Tibial artery (tissue), 4 donors: ENCODE data around the gene MPHOSPH6.
"Not testable (repeated sequence)": the region's sequence is repeated elsewhere in the genome, so short reads cannot be mapped to it uniquely, and the experiment has no call there.

Experiments
- DNase-seq, 2 donors: peaks; one replicate each; pipeline ENCODE4 v3.0.0-alpha.2; 2019
- H3K27ac ChIP-seq, 2 donors: fragments of 200-600 bp; sonication (generic) in 1 of 2; 1 replicate in 1 of 2; 2 replicates in 1 of 2; pipeline ENCODE4 v1.5.1; 2018 to 2019; ENCODE audit warnings: mild to moderate bottlenecking in 1 of 2
- H3K27me3 ChIP-seq, 2 donors: fragments of 200-600 bp; sonication (generic) in 1 of 2; one replicate each; pipeline versions ENCODE4 v1.5.1 to v1.6.0; 2016 to 2019
- H3K36me3 ChIP-seq, 3 donors: fragments of 200-600 bp; sonication (generic) in 2 of 3; one replicate each; pipeline ENCODE4 v1.5.1; 2016 to 2019; ENCODE audit warnings: mild to moderate bottlenecking in 2 of 3
- H3K4me1 ChIP-seq, 4 donors: fragments of 200-600 bp; sonication (generic) in 2 of 4; 1 replicate in 3 of 4; 2 replicates in 1 of 4; pipeline ENCODE4 v1.5.1; 2016 to 2019
- H3K4me3 ChIP-seq, 2 donors: fragments of 200-600 bp; sonication (generic) in 1 of 2; 1 replicate in 1 of 2; 2 replicates in 1 of 2; pipeline ENCODE4 v1.5.1; 2018 to 2019; ENCODE audit warnings: mild to moderate bottlenecking in 2 of 2
- H3K9me3 ChIP-seq, 3 donors: fragments of 200-600 bp; sonication (generic) in 1 of 3; one replicate each; pipeline ENCODE4 v1.5.1; 2016 to 2019
- intact Hi-C: fragments of 100-400 bp; cut with DNase I; formaldehyde crosslinking; loops from one replicate; pipeline ENCODE4 v1.15.0; 2023; ENCODE audit warnings: low total_unique reads
- TF ChIP-seq, protein P1 (sequence below), 2 experiments: fragments of 200-600 bp in 1 of 2; fragments of 450-650 bp in 1 of 2; IDR thresholded peaks; one replicate each; pipeline ENCODE4 v1.5.1; 2017 to 2019; ENCODE audit warnings: antibody characterized with exemption in 2 of 2, mild to moderate bottlenecking in 1 of 2, moderate library complexity in 1 of 2

MPHOSPH6 gene

DNA sequence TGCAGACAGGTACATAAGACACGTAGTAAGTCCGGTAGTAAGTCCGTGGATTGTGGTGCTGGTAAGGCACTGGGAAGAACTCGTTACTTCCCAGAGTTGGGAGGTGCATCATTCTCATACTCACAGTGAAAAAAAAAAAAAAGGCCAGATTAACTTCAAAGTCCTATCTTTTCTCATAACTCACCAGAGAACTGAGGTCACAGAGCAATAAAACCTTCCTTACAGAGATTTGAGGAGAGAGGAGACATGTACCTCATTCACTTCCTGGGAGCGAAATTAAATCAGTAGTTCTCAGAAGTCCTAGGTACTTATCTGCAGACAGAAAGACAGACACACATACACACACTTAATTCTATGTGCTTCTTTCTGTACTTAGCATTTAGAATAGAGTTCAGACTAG lies 22.5 kb downstream of the MPHOSPH6 start:
- Histone ChIP-seq H3K27me3 (no peaks in the 10 kb centered on the region), H3K4me1 (no peaks in the 10 kb centered on the region), H3K27ac (no peak overlapping the region), H3K9me3 (no peaks in the 10 kb centered on the region), H3K36me3 (peaks cover 16 to 27% (median 17%) of the 10 kb centered on the region in 3 donors), H3K4me3 (no peak overlapping the region)
- DNase-seq = no peak
- TF ChIP-seq, protein P1, sequence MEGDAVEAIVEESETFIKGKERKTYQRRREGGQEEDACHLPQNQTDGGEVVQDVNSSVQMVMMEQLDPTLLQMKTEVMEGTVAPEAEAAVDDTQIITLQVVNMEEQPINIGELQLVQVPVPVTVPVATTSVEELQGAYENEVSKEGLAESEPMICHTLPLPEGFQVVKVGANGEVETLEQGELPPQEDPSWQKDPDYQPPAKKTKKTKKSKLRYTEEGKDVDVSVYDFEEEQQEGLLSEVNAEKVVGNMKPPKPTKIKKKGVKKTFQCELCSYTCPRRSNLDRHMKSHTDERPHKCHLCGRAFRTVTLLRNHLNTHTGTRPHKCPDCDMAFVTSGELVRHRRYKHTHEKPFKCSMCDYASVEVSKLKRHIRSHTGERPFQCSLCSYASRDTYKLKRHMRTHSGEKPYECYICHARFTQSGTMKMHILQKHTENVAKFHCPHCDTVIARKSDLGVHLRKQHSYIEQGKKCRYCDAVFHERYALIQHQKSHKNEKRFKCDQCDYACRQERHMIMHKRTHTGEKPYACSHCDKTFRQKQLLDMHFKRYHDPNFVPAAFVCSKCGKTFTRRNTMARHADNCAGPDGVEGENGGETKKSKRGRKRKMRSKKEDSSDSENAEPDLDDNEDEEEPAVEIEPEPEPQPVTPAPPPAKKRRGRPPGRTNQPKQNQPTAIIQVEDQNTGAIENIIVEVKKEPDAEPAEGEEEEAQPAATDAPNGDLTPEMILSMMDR (IDR thresholded peaks at IDR 0.05) = no peak
- intact Hi-C loops = no loop called here

DNA sequence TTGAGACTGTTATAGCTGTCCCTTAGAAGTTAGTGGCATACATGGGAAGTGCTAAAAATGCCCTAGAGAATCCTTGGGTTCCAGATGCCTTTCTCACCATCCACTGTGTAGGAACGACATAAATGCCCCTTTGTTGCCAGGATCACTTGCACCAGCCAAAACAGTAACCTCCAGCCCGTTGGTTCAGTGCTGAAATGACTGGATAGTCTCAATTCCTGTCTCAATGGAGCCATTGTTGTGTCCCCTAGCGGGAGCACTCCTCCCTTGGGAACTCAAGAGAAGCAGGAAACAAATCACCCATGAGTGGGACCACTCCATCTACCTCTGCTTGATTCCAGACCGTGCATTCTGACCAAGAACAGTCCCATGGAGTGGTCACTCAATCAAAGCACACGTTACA lies 23.1 kb downstream of the MPHOSPH6 start:
- no peak for DNase-seq
- Histone ChIP-seq H3K27ac (no peak overlapping the region), H3K36me3 (peaks cover 16 to 27% (median 17%) of the 10 kb centered on the region in 3 donors), H3K9me3 (no peaks in the 10 kb centered on the region), H3K4me3 (no peak overlapping the region), H3K27me3 (no peaks in the 10 kb centered on the region), H3K4me1 (no peaks in the 10 kb centered on the region)
- TF ChIP-seq, protein P1 (IDR thresholded peaks at IDR 0.05) = no peak
- intact Hi-C loops = no loop called here

DNA sequence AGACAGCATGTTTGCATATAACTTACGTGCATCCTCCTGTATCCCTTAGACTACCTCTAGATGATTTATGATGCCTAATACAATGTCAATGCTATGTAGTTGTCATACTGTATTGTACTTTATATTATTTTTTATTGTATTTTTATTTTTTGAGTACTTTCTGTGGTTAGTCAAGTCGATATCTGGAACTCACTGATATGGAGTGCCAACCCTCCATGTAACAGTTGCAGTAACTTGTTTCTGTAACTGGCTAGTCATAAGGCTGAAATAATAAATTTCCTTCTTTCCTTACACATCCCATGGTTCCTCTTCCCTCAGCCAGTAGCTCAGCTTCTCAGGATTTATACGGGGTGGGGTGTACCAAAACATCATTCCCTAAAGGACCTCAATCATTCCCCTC lies 23.5 kb downstream of the MPHOSPH6 start:
- Histone ChIP-seq H3K9me3 (no peaks in the 10 kb centered on the region), H3K4me3 (no peak overlapping the region), H3K27me3 (no peaks in the 10 kb centered on the region), H3K27ac (no peak overlapping the region), H3K4me1 (no peaks in the 10 kb centered on the region), H3K36me3 (peaks cover 16 to 27% (median 17%) of the 10 kb centered on the region in 3 donors)
- DNase-seq = no peak
- intact Hi-C loops = no loop called here
- TF ChIP-seq, protein P1 (IDR thresholded peaks at IDR 0.05) = no peak

DNA sequence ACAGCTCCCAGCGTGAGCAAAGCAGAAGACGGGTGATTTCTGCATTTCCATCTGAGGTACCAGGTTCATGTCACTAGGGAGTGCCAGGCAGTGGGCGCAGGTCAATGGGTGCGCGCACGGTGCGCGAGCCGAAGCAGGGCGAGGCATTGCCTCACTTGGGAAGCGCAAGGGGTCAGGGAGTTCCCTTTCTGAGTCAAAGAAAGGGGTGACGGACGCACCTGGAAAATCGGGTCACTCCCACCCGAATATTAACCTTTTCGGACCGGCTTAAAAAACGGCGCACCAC lies 30.8 kb downstream of the MPHOSPH6 start:
- DNase-seq, H3K9me3 ChIP-seq, H3K4me1 ChIP-seq, H3K27me3 ChIP-seq, intact Hi-C loops, H3K27ac ChIP-seq, H3K36me3 ChIP-seq, H3K4me3 ChIP-seq: not testable (repeated sequence)

DNA sequence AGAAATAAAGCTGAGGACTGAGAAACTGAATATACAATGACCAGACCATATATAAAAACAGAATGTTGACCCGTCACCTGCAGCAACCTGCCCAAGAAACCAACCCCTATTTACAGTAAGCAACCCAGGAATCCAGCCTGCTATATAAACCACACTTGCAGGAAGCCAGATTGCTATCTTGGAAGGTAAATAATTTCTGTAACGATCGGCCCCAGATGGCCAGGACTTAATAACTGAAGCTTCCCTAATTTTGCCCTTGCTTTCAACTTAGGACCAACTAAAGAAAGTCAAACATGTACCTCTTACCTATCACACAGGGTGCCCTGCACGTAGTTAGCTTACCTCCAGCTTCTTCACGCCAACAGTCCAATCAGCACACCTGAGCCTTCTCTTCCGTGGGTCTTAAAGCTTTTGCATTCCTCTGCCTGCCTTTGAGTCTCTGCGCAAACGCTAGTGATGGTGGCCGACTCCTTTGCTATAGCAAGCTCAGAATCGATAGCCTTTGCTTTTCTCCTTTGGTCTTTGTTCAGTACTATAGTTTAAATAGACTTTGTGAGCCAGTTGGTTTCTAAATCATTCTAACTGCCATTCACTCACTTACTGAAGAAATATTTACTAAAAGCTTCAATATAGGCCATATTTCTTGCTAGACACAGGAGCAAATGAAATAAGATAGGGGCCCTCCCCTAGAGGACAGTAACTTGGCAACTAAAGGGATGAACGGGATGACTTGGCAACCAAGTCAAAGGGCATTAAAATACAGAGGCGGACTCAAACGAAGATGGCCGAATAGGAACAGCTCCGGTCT lies 31.3 kb downstream of the MPHOSPH6 start:
- Histone ChIP-seq H3K27me3 (no peaks in the 10 kb centered on the region), H3K9me3 (no peaks in the 10 kb centered on the region), H3K27ac (no peak overlapping the region), H3K4me3 (no peak overlapping the region), H3K4me1 (no peaks in the 10 kb centered on the region), H3K36me3 (peaks cover 0 to 4% (median 0%) of the 10 kb centered on the region in 3 donors)
- TF ChIP-seq, protein P1 (IDR thresholded peaks at IDR 0.05) = no peak
- intact Hi-C loops = no loop called here
- DNase-seq = no peak

DNA sequence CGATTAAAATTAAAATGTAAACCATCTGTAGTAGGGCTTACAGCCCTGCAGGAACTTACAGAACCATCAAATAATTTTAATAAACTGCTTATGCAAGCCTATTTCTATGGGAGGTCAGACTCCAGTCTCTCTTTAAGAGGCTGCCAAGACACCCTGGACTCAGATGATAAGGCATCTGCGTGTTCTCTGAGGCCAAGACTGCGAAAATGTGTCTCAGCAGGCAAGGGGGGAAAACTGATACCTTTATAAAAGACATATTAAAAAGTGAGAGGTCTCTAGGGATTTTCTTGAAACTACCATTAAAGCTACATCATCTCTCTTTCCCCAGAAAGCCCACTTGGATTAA lies 32.2 kb downstream of the MPHOSPH6 start:
- Histone ChIP-seq H3K4me1 (no peaks in the 10 kb centered on the region), H3K27me3 (no peaks in the 10 kb centered on the region), H3K36me3 (peaks cover 0 to 4% (median 0%) of the 10 kb centered on the region in 3 donors), H3K9me3 (no peaks in the 10 kb centered on the region), H3K4me3 (no peak overlapping the region), H3K27ac (no peak overlapping the region)
- intact Hi-C loops = no loop called here
- TF ChIP-seq, protein P1 (IDR thresholded peaks at IDR 0.05) = no peak
- no peak for DNase-seq
